SK-N-SH treated with all-trans-retinoic acid at 6 μM for 48 hours (cell line): ENCODE measurements around the gene HNRNPUL1.
A peak's percentile ranks its signal among the peaks of the same experiment; 100 is the strongest.

Experiments
- ATAC-seq: fragments of 200-7000 bp; cut with Tn5 transposase; 3 replicates; pipeline ENCODE4 v1.9.1; 2020; ENCODE audit warnings: mild to moderate bottlenecking, moderate library complexity
- ARNTL ChIP-seq: fragments of 450-650 bp; formaldehyde crosslinking; IDR thresholded peaks from 2 replicates; pipeline ENCODE4 v1.5.0; 2020; ENCODE audit warnings: low read depth, mild to moderate bottlenecking, moderate library complexity, borderline replicate concordance
- BACH2 ChIP-seq: fragments of 250-450 bp; sonication (Bioruptor Pico); IDR thresholded peaks from 2 replicates; pipeline ENCODE4 v1.9.0; 2021; ENCODE audit warnings: mild to moderate bottlenecking, borderline replicate concordance
- CREB5 ChIP-seq: fragments of 250-450 bp; sonication (Bioruptor Pico); IDR thresholded peaks from 2 replicates; pipeline ENCODE4 v1.5.1; 2020; ENCODE audit warnings: low read depth, mild to moderate bottlenecking, moderate library complexity
- CSDC2 ChIP-seq: fragments of 250-450 bp; sonication (Bioruptor Pico); IDR thresholded peaks from 2 replicates; pipeline ENCODE4 v1.5.0; 2020; ENCODE audit warnings: mild to moderate bottlenecking, moderate library complexity
- CSRNP3 ChIP-seq: fragments of 250-450 bp; sonication (Bioruptor Pico); IDR thresholded peaks from 2 replicates; pipeline ENCODE4 v1.5.1; 2021; ENCODE audit warnings: mild to moderate bottlenecking, moderate library complexity
- ESRRG ChIP-seq: fragments of 250-450 bp; sonication (Bioruptor Pico); IDR thresholded peaks from 2 replicates; pipeline ENCODE4 v1.6.1; 2021; ENCODE audit warnings: mild to moderate bottlenecking
- GLIS3 ChIP-seq: fragments of 250-450 bp; sonication (Bioruptor Pico); IDR thresholded peaks from 2 replicates; pipeline ENCODE4 v1.5.0; 2020; ENCODE audit warnings: mild to moderate bottlenecking, moderate library complexity
- ISL1 ChIP-seq: fragments of 250-450 bp; sonication (Bioruptor Pico); IDR thresholded peaks from 2 replicates; pipeline ENCODE4 v2.1.2; 2022; ENCODE audit warnings: mild to moderate bottlenecking, moderate library complexity
- OSR1 ChIP-seq: fragments of 250-450 bp; sonication (Bioruptor Pico); IDR thresholded peaks from 2 replicates; pipeline ENCODE4 v1.8.0; 2022; ENCODE audit warnings: moderate library complexity, mild to moderate bottlenecking, inconsistent platforms
- PATZ1 ChIP-seq: fragments of 250-450 bp; sonication (Bioruptor Pico); IDR thresholded peaks from 2 replicates; pipeline ENCODE4 v1.8.0; 2020; ENCODE audit warnings: mild to moderate bottlenecking, moderate library complexity, borderline replicate concordance
- PPARA ChIP-seq: fragments of 250-450 bp; sonication (Bioruptor Pico); IDR thresholded peaks from 2 replicates; pipeline ENCODE4 v1.5.0; 2020; ENCODE audit warnings: mild to moderate bottlenecking, borderline replicate concordance
- SNAI2 ChIP-seq: fragments of 250-450 bp; sonication (Bioruptor Pico); IDR thresholded peaks from 2 replicates; pipeline ENCODE4 v1.5.0; 2020; ENCODE audit warnings: mild to moderate bottlenecking, moderate library complexity
- TCF4 ChIP-seq: fragments of 250-450 bp; sonication (Bioruptor Pico); IDR thresholded peaks from 2 replicates; pipeline ENCODE4 v1.8.0; 2021; ENCODE audit warnings: mild to moderate bottlenecking, moderate library complexity, borderline replicate concordance
- TOX ChIP-seq: fragments of 250-450 bp; sonication (Bioruptor Pico); IDR thresholded peaks from 2 replicates; pipeline ENCODE4 v1.8.0; 2021; ENCODE audit warnings: mild to moderate bottlenecking, moderate library complexity, borderline replicate concordance
- TSHZ2 ChIP-seq: fragments of 250-450 bp; sonication (Bioruptor Pico); IDR thresholded peaks from 2 replicates; pipeline ENCODE4 v1.5.0; 2020; ENCODE audit warnings: mild to moderate bottlenecking, moderate library complexity
- ZC3H10 ChIP-seq: fragments of 250-450 bp; sonication (Bioruptor Pico); IDR thresholded peaks from 2 replicates; pipeline ENCODE4 v1.5.1; 2021; ENCODE audit warnings: mild to moderate bottlenecking, moderate library complexity
- ZNF565 ChIP-seq: fragments of 450-650 bp; formaldehyde crosslinking; conservative IDR thresholded peaks from 2 replicates; pipeline ENCODE4 v1.5.0; 2020; ENCODE audit warnings: low read depth, mild to moderate bottlenecking, moderate library complexity
- ZNF70 ChIP-seq: fragments of 450-650 bp; formaldehyde crosslinking; IDR thresholded peaks from 2 replicates; pipeline ENCODE4 v1.5.0; 2020; ENCODE audit warnings: mild to moderate bottlenecking, moderate library complexity
- ZNF8 ChIP-seq: fragments of 450-650 bp; formaldehyde crosslinking; IDR thresholded peaks from 2 replicates; pipeline ENCODE4 v1.5.0; 2020; ENCODE audit warnings: mild to moderate bottlenecking, moderate library complexity

The HNRNPUL1 gene

GRCh38 chr19:41352609-41353465 is 88.7 kb downstream of the HNRNPUL1 start (continued):
- no peak for TF ChIP-seq ARNTL
- no peak for TF ChIP-seq ZNF70 (CRISPR knock-in tag)

GRCh38 chr19:41353466-41354342 is 89.5 kb downstream of the HNRNPUL1 start, which contains the start of gene TGFB1:
Gene TGFB1 (minus strand): TSS chr19:41353922. CDS start chr19:41353044, 878 bp downstream.
- peak; percentile 61 for ATAC-seq
- TF ChIP-seq CREB5 (CRISPR knock-in tag) (no peak), PATZ1 (CRISPR knock-in tag) (peak; percentile 40; the same call in 1 of the 2 replicates), PPARA (CRISPR knock-in tag) (no peak)

- no peak for TF ChIP-seq CSRNP3
- no peak for TF ChIP-seq BACH2 (CRISPR knock-in tag)
- no peak for TF ChIP-seq ZNF565
- no peak for TF ChIP-seq GLIS3 (CRISPR knock-in tag)
- no peak for TF ChIP-seq CREB5 (CRISPR knock-in tag)
- TF ChIP-seq TCF4: no peak
- ATAC-seq: no peak
Measured at GRCh38 chr19:41354343-41354953, 90.3 kb downstream of the HNRNPUL1 start.

GRCh38 chr19:41355035-41355434 is 90.9 kb downstream of the HNRNPUL1 start:
- ATAC-seq: no peak
- TF ChIP-seq TSHZ2 (CRISPR knock-in tag) (no peak), ZNF565 (no peak), ZNF8 (no peak)

- no peak for ATAC-seq
- TF ChIP-seq ESRRG (CRISPR knock-in tag) (no peak), CREB5 (CRISPR knock-in tag) (no peak), BACH2 (CRISPR knock-in tag) (no peak), PPARA (CRISPR knock-in tag) (no peak), SNAI2 (CRISPR knock-in tag) (no peak), CSRNP3 (no peak), CSDC2 (CRISPR knock-in tag) (no peak), ISL1 (CRISPR knock-in tag) (no peak), OSR1 (no peak), ZC3H10 (CRISPR knock-in tag) (no peak), ZNF8 (no peak), GLIS3 (CRISPR knock-in tag) (no peak), ZNF70 (CRISPR knock-in tag) (no peak), TOX (CRISPR knock-in tag) (no peak)
Measured at GRCh38 chr19:41355802-41356201, 91.6 kb downstream of the HNRNPUL1 start.
